GM18517 (cell line): Measurements from ENCODE around the gene NIBAN1.

Source experiments
- ATAC-seq: cut with Tn5 transposase; IDR thresholded peaks from one replicate; pipeline ENCODE4 v1.9.1; 2021; ENCODE audit warnings: mild to moderate bottlenecking, moderate library complexity; ENCODE audit not compliant: unreplicated experiment

Gene NIBAN1

DNA sequence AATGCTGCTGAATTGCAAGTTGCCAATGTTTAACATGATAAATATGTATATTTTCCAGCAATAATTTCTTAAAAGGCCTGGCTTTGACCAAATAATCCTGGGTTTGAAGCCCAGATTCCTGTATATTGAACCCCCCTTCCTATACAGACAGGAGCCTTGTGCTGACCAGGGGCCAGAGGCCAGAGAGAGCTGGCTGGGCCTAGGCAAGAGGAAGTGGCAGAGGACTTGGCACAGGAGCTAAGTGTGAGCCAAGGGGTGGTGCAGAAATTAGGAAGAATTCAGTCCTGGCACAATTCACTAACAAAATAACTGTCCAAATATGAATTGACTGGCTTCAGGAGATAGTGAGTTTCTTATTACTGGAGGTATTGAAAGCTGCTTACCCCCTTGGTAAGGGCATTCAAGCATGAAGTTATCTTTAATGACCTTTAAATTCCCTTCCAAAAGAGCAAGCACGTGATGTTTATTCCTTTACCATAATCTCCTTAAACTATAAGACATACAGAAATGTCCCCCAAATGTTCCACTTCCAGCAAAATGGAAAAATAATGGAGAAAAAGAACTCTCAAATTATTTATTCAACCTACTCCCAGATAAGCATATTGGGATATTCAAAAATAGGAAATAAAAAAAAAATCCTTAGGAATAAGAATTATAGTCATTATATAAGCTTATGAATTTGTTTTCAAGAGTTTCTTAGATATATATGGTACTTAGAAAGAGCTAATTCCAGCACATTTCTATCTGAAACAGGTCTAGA is 26.6 kb downstream of the NIBAN1 start:
- ATAC-seq = no peak

DNA sequence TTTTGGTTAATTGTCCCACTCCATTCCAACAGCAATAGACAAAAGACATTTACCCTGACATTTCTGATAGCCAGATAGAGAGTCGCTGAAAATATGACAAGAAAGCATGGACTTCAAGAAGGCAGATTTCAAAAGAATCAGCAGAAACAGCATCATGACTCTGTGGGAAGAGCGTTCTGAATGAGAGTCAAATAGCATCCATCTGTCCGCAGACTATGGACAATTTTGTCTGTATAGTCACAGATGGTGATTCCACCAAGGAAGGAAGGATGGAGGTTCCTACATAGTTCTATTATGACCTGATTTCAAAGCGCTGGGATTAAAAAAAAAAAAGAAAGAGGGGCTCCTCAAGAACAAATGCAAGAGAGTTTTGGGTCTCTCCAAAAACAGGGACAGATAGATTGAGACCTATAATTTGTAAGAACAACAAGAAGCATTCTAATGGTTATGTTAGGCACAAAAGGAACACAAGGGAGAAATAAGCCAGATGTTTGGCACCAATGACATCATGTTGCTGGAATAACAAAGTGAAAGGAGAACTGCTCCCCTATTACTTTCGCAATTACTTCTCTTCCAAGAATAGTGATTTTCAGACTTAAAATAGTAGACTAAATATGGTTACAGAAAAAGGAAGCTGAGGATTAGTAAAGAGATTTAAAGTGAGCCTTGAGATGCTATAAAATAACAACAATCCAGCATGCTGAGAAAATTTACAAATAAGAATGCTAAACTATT is 28.5 kb downstream of the NIBAN1 start:
- peak; percentile 44 for ATAC-seq

DNA sequence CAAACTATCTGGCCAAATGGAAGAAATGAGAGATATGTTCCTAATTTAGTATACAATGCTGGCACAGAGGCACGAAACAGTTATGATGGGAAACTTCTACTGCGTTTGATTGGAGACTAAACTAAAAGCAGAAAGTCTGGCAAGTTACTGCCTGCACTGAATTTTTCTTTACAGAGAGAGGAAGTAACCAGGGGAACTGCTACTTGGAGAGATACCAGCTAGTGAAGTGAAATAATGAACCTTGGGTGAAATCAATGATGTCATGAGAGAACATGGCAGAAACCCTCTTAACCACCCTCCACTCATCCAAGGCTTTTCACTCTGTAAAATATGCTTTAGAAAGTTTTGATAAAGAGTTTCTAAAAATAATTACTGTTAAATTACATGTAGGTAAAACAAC is 29.3 kb downstream of the NIBAN1 start:
- ATAC-seq = peak; percentile 68

DNA sequence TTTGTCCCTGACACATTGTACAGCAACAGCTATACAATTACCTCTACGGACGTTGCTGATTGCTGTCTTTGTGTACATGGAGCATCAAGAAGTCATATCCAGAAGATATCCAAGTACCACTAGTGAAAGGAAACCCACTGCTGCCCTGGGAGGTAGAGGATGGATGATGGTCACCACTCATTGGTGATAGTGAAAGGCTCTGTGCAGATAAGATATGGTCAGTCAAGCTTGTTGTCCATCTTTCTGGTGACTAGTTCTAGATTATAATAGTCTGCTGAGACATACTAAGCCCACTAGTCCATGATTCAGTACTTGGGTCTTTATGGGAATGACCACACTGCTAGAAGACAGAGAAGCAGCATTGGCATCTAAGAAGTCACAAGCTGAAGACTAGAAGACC is 30.3 kb downstream of the NIBAN1 start:
- ATAC-seq = no peak

DNA sequence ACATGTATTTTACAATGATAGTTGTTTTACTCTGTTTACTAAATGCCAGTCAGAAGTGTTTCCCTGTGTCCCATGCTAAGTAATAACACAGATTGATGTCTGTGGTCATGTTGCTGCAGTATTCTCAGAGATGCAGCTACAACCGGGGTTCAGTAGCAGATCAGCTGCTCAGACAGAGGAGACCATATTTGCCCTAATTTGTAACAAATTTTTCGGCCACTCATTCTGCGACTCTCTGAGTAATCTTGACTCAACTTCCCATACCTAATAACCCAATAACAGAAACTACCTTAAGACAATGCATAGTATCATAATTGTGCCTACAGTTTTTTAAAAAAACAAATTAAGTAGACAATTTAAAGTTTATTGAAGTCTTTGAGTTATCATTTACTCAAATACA is 32.6 kb downstream of the NIBAN1 start:
- ATAC-seq = peak; percentile 60

DNA sequence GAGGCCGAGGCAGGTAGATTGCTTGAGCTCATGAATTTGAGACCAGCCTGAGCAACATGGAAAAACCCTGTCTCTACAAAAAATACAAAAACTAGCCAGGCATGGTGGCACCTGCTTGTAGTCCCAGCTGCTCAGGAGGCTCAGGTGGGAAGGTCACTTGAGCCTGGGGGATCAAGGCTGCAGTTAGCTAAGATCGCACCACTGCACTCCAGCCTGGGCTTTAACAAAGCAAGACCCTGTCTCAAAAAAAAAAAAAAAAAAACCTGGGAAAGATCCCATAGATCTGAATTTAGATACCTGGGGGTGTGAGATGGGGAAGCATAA is 32.9 kb downstream of the NIBAN1 start:
- ATAC-seq = no peak

DNA sequence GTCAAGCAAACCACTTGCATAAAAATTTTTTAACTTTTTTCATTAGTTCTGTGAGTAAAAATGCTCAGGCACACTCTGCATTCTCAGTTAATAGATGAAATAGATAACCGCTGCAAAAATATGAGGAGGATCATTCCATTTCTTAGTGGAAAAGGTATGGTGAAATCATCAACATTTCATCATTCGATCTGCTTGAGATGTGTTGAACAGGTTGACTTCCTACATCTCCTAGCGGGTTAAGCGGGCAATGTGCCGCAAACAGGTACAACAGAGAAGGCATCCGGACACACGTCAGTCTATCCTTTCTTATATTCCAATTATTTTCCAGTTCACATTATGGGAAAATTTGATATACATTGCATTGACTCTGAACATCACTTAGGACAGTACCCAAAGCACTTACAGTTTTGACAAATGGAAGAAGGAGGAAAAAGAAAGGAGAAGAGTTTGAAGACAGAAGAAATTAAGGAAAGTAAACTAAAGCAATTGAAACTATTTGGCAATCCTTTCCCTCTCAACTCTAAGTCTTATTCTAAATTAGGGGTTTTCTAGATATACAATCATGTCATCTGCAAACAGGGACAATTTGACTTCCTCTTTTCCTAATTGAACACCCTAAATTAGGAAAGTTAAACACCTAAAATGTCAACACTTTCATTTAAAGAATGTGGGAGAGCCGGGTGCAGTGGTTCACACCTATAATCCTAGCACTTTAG is 33.5 kb downstream of the NIBAN1 start:
- no peak for ATAC-seq

DNA sequence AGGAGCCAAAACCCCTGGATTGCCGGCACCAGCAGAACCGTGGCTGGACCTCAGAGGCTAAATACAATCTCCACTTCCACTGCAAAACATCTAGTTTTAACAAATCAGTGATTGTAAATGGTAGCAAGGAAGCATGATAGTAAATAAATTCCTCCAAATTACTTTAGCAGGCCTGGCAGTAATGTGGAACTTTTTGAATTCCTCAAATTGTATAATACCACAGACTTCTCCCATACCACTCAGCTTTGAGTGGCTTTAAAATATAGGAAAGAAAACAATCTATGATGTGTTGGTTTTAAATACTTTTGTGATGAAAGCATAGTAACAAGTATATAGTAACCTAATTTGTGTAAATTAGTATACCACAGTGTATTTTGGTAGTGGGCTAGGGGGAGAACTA is 34.1 kb downstream of the NIBAN1 start:
- ATAC-seq = no peak

DNA sequence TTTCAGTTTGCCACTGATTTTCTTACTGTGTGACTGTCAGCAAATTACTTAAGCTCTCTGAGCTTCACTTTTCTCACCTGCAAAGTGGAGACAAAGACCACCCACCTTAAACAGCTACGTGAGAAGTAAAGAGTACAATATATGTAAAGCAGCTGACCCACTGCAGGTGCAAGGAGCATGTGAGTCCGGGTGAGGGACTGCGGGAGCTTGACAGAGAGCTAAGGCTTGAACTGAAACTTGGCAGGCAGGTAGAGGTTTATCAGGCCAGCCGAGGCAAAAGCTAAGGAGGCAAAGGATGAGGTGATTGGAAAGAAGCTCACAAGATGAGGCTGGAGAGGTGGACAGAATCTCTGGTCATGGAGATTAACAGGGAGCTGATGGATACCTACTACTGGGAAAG is 36.6 kb downstream of the NIBAN1 start:
- ATAC-seq = no peak

DNA sequence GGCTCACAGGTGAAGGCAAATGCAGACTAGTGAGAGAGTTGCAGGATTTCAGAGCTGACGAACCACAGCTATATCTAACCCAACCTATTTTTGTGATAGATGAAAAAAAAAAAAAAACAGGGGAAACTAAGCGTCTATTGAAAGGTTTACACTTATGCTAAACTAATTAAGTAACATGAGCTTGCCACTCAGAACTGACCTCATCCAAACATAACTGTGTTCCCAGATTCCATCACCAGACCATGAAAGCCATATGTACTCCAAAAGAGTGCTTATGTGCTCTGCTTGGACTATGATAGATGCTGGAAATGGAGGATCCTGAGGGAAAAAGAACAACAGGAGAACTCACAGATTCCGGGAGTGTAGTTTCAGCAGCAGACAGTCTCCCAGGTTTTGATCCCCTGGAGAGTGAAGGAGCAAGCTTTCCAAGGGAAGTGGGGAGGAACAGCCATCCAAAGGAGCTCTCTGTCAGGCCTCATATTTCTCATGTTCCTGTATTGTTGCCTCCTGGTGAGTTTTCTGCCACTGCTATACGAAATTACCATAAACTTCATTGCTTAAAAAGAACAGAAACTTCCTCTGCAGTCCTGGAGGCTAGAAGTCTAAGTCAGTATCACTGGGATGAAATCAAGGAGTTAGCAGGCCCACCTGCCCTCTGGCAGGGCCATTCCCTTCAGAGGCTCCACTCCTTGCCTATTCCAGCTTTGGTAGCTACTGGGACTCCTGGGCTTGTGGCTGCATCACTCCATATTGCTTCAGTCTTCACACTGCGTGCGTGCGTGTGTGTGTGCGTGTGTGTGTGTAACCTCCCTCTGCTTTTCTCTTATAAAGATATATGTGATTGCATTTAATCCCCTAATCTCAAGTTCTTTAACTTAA is 38.1 kb downstream of the NIBAN1 start:
- ATAC-seq = no peak

DNA sequence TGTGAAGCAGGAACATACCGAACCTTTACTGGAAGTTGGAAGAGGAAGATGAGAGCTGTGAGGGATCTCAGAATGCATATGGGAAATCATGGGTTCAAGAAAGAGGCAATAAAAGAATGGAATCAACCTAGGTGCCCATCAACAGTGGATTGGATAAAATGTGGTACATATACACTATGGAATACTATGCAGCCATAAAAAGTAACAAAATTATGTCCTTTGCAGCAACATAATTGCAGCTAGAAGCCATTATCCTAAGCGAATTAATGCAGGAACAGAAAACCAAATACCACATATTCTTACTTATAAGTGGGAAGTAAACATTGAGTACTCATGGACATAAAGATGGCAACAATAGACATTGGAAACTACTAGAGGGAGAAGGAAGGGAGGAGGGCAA is 40.4 kb downstream of the NIBAN1 start:
- no peak for ATAC-seq

DNA sequence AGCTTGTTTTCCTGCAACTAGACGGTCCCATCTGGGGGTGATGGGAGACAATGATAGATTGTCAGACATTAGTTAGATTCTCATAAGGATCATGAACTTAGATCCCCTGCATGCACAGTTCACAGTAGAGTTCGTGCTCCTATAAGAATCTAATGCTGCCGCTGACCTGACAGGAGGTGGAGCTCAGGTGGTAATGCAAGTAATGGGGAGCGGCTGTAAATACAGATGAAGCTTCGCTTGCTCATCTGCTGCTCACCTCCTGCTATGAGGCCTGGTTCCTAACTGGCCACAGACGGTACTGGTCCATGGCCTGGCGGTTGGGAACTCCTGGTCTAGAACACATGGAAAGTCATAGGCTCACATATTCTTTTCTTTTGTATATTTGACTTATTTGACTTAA is 42.0 kb downstream of the NIBAN1 start:
- no peak for ATAC-seq

DNA sequence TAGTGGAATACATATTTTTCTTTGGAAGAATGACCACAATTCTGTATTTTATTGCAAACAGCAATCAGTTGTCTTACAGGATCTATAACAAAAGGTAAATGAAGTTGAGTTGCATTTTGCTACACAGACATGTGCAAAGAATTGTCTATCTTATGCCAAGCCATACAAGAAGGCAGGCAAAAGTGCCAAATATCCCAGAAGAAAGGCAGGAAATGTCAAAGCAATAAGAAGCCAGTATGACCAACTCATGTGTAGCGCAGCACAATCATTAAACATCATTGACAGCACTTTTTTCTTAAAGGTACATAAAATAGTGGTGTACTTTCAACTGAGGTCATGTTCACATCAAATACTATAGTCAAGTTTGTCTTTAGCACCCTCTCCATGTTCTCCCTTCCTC is 42.7 kb downstream of the NIBAN1 start:
- no peak for ATAC-seq

DNA sequence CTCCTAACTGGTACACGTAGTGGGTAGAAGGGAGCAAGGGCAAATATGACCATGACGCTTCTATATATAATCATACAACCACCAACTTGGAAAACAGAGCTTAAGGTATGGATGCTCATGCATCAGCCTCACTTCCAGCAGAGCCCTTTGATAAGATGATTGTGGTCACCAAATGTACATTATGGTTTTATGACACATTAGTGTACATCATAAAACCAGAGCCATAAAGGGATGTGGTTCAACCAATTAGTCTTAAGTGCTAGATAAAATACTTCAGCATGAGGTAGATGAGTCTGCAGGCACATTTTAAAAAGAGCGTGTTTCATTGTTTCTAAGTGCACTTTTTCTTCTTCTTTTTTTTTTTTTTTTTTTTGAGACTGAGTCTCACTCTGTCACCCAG is 43.7 kb downstream of the NIBAN1 start:
- ATAC-seq = no peak

DNA sequence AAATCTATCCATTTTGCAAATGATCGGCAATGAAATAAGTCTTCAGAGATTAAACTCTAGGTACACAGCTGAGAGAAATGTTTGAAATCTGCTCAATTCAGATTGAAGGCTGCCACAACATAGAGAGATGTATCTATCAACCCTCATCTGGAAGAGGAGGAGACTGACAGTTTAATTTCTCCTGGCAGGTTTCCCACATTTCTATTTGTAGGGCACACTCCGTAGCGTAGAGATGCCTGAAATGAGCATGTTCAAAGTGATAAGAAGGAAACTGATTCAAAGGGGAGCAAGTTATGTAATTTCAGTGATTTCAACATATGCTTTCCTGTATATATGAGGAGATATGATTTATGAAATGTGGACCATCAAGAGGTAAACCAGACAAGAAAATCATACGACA is 44.1 kb downstream of the NIBAN1 start:
- no peak for ATAC-seq

DNA sequence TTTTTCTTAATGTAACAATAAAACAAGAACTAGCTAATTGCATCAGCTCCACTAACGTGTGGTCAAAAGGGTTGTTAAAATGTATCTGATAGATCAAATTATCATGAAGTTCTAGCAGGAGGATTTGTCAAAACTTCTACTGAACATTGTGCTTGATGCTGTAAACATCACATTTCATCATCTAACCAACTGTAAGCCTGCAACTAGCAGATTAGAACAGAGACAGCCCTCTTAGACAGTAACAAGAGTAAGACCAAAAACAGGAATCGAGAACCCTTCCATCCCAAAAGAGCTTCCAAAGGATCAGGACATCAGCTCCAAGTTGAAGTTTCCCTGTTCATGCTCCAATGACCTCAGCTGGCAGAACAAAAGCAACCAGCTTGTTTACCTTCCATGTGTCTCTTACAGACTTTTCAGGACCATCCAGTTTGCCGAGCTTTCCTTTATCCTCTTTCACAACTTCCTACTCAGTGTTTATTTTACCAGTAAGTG is 44.6 kb downstream of the NIBAN1 start:
- ATAC-seq = no peak

DNA sequence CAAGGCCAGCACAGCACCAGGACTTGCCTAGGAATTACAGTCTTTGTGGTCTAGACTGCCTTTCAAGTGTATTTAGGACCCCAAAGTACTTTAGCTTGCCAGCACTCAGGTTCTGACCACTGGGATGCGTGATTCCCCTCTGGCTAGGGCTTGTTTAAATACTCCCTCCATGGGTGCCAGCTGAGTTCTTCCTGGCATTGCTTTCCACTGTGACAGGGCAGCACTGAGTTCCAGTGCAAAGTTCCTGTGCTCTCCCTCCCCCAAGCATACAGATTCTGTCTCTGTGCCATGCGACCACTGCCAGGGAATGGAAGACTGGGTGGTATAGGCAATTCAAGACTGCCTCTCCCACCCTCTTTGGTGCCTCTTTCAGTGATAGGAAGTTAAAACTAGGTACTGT is 45.9 kb downstream of the NIBAN1 start:
- no peak for ATAC-seq
